ENCODE results near the gene SF1.

Gene SF1

DNA sequence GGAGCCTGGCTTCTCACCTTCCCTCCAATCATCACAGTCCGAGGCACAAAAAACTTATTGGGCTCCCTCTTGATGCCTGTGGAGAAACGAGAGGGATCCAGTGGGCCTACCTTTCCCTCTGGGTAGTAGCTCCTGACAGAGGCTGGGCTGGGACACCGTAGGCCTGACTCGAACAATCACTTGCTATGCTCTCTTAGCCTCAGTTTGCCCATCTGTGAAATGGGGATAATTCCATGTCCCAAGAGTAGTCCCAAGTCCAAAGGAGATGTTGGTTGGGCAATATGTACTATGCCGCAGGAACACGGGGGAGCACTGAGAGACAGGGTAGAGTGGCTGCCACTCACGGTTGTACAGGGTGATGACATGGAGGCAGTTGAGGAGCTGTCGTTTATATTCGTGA, 26.8 kb downstream of the SF1 start:
- TF ChIP-seq POLR2AphosphoS5 (IDR thresholded peaks at IDR 0.05; ENCODE audit: low read depth) (no peak), SPI1 (IDR thresholded peaks at IDR 0.05; ENCODE audit: borderline replicate concordance, low read depth) (no peak), GABPA (IDR thresholded peaks at IDR 0.05; ENCODE audit: low read depth) (no peak)
- TF ChIP-seq, protein P1, sequence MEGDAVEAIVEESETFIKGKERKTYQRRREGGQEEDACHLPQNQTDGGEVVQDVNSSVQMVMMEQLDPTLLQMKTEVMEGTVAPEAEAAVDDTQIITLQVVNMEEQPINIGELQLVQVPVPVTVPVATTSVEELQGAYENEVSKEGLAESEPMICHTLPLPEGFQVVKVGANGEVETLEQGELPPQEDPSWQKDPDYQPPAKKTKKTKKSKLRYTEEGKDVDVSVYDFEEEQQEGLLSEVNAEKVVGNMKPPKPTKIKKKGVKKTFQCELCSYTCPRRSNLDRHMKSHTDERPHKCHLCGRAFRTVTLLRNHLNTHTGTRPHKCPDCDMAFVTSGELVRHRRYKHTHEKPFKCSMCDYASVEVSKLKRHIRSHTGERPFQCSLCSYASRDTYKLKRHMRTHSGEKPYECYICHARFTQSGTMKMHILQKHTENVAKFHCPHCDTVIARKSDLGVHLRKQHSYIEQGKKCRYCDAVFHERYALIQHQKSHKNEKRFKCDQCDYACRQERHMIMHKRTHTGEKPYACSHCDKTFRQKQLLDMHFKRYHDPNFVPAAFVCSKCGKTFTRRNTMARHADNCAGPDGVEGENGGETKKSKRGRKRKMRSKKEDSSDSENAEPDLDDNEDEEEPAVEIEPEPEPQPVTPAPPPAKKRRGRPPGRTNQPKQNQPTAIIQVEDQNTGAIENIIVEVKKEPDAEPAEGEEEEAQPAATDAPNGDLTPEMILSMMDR (IDR thresholded peaks at IDR 0.05; ENCODE audit: insufficient read depth, low read length) = no peak
- TF ChIP-seq, protein P2, sequence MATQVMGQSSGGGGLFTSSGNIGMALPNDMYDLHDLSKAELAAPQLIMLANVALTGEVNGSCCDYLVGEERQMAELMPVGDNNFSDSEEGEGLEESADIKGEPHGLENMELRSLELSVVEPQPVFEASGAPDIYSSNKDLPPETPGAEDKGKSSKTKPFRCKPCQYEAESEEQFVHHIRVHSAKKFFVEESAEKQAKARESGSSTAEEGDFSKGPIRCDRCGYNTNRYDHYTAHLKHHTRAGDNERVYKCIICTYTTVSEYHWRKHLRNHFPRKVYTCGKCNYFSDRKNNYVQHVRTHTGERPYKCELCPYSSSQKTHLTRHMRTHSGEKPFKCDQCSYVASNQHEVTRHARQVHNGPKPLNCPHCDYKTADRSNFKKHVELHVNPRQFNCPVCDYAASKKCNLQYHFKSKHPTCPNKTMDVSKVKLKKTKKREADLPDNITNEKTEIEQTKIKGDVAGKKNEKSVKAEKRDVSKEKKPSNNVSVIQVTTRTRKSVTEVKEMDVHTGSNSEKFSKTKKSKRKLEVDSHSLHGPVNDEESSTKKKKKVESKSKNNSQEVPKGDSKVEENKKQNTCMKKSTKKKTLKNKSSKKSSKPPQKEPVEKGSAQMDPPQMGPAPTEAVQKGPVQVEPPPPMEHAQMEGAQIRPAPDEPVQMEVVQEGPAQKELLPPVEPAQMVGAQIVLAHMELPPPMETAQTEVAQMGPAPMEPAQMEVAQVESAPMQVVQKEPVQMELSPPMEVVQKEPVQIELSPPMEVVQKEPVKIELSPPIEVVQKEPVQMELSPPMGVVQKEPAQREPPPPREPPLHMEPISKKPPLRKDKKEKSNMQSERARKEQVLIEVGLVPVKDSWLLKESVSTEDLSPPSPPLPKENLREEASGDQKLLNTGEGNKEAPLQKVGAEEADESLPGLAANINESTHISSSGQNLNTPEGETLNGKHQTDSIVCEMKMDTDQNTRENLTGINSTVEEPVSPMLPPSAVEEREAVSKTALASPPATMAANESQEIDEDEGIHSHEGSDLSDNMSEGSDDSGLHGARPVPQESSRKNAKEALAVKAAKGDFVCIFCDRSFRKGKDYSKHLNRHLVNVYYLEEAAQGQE (IDR thresholded peaks at IDR 0.05; ENCODE audit: insufficient replicate concordance, low read depth) = no peak
- DNase-seq (ENCODE audit: low read depth in 1 of 2, low spot score in 1 of 2) = no peak
- Histone ChIP-seq H3K27ac (replicated peaks) (no peak overlapping the region), H3K4me3 (replicated peaks; ENCODE audit: insufficient read depth, low read length) (no peak overlapping the region), H3K27me3 (ENCODE audit: insufficient read depth, poor library complexity, severe bottlenecking) (no peaks in the 10 kb centered on the region)

DNA sequence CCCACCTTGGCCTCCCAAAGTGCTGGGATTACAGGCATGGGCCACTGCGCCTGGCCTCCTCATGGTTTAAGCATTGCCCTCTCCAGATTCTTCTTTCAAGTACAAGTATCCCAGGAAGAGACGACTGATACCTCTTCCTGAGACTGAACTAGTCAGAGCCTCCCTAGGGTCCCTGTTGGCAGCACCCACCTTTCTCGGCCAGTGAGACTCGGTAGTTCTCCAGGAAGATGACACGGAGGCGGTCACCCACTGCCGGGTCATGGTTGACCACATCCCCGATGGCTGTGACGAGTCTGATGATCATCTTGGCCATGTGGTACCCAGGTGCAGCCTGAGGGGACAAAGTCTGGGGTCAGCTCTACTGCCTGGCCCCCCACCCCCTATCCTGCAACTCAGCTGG, 27.2 kb downstream of the SF1 start:
- H3K27ac ChIP-seq (replicated peaks) = no peak overlapping the region
- TF ChIP-seq, protein P1 (IDR thresholded peaks at IDR 0.05; ENCODE audit: insufficient read depth, low read length) = no peak
- TF ChIP-seq GABPA (IDR thresholded peaks at IDR 0.05; ENCODE audit: low read depth) (no peak), POLR2AphosphoS5 (IDR thresholded peaks at IDR 0.05; ENCODE audit: low read depth) (no peak), SPI1 (IDR thresholded peaks at IDR 0.05; ENCODE audit: borderline replicate concordance, low read depth) (no peak)
- TF ChIP-seq, protein P2 (IDR thresholded peaks at IDR 0.05; ENCODE audit: insufficient replicate concordance, low read depth) = no peak
- no peak overlapping the region for H3K4me3 ChIP-seq (replicated peaks; ENCODE audit: insufficient read depth, low read length)
- no peaks in the 10 kb centered on the region for H3K27me3 ChIP-seq (ENCODE audit: insufficient read depth, poor library complexity, severe bottlenecking)
- no peak for DNase-seq (ENCODE audit: low read depth in 1 of 2, low spot score in 1 of 2)

DNA sequence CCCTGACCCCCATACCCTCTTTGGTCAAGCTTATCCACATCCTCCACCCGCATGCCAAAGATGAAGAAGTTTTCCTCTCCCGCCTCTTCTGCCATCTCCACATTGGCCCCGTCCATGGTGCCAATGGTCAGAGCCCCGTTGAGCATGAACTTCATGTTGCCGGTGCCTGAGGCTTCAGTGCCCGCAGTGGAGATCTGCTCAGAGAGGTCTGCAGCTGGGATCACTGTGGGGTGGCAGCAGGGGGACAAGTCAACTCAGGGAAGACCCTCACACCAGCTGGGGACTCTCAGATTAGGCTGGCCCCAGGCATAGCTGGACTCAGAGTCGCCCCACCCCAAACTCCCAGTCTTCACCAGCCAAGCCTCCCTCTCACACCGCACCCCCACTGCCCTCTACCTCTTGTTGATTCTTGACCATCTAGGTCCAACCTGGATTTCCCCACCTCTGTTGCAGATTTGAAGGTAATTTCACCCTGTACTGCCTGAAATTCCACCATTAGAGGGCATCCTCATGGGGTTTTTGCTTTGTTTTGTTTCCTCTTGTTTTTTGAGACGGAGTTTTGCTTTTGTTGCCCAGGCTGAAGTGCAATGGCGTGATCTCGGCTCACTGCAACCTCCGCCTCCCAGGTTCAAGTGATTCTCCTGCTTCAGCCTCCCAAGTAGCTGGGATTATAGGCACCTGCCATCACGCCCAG, 27.8 kb downstream of the SF1 start:
- no peak for DNase-seq (ENCODE audit: low read depth in 1 of 2, low spot score in 1 of 2)
- H3K4me3 ChIP-seq (replicated peaks; ENCODE audit: insufficient read depth, low read length) = no peak overlapping the region
- no peaks in the 10 kb centered on the region for H3K27me3 ChIP-seq (ENCODE audit: insufficient read depth, poor library complexity, severe bottlenecking)
- TF ChIP-seq POLR2AphosphoS5 (IDR thresholded peaks at IDR 0.05; ENCODE audit: low read depth) (no peak), GABPA (IDR thresholded peaks at IDR 0.05; ENCODE audit: low read depth) (no peak), SPI1 (IDR thresholded peaks at IDR 0.05; ENCODE audit: borderline replicate concordance, low read depth) (no peak)
- TF ChIP-seq, protein P2 (IDR thresholded peaks at IDR 0.05; ENCODE audit: insufficient replicate concordance, low read depth) = no peak
- TF ChIP-seq, protein P1 (IDR thresholded peaks at IDR 0.05; ENCODE audit: insufficient read depth, low read length) = no peak
- H3K27ac ChIP-seq (replicated peaks) = no peak overlapping the region

Data from HL-60 (cell line).